Amygdala (tissue), 56 donors: Measurements from ENCODE around the gene HLCS.

Source experiments
- DNase-seq, 56 donors: peaks; one replicate each; lab custom pipeline; 2025; lab: John Stamatoyannopoulos, UW

Gene HLCS

DNA sequence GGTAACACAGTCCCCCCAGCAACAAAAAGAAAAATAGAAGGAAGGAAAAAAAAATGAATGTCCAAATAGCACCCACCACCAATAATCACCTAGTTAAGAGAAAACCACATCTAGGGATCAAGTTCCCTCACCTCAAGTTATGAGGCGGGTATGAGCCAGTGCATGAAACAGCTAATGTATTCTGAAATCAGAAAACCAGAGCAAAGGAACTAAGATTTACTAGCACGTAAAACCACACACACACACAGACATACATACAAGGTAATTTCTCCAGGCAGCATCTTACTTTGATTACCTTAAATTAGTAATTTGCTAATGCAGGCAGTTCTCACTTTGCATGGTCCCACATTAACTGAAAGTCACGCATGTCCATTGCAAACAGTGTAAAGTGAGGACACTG is 109.8 kb downstream of the HLCS start:
- DNase-seq, result no peak

DNA sequence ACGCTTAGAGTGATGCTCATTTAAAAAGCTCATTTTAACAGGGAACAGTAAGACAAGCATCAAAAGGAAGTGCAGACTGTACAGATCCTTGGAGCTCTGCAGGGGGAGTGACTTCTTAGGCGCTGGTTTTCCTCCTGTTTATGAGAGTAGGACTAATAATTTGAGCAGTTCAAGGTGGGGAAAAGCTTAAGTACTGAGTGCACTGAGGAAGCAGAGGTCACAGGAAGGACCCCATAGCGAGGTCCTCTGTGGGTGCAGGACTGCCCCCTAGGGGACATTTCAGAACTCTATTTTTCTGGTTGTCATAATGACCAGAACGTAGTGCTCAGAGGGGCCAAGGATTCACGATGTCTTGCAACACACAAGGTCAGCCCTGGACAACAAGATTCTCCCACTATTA is 112.1 kb downstream of the HLCS start:
- peak in 27 of 56 donors; percentile 5 to 77 (median 32) for DNase-seq

DNA sequence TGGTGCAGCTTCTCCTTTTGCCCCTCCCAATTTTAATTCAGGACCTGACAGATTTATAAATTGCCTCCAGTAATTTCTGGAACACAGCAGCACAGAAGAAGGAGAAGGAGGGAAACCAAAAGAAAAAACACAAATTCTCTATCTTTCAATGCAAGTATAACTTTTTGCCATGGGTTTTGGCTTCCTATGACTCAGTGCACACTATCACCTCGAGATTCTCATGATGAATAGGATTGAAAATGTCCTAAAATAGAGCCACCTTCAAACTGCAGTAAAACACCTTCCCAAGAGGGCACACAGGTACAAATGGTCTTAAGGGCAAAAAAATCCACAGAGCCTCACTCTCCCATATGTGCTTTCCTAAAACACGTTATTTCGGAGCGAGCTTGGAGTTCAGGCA is 113.6 kb downstream of the HLCS start:
- DNase-seq, result no peak

DNA sequence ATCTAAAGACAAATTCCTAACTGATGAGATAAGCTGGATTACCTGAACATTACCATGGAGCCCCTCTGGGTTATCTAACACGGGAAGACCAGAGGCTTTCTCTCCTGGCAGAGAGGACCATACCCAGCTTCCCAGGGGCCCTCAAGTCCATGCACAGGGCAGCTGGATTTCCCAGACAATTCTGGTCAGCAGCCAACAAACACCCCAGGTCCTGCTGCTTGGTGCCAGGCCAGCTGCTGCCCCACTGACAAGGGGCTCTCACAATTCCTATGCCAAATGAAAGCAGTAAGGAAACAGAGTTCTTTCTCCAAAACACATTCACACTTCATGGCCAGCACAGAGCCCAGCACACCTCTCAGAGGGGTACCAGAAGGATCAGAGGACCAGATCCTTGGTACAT is 114.2 kb downstream of the HLCS start:
- DNase-seq, result peak in 6 of 56 donors; percentile 3 to 49 (median 8)

DNA sequence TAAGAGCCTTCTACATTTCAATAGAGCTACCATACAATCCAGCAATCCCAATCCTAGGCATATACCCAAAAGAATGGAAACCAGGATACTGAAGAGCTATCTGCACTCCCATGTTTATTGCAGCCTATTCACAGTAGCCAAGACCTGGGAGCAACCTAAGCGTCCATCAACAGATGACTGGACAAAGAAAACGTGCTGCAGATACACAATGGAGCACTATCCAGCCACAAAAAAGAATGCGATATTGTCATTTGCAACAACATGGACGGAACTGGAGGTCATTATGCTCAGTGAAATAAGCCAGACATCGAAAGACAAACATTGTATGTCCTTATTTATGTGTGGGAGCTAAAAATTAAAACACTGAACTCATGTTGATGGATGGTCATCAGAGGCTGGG is 115.3 kb downstream of the HLCS start:
- DNase-seq, result peak in 1 of 56 donors; percentile 3

DNA sequence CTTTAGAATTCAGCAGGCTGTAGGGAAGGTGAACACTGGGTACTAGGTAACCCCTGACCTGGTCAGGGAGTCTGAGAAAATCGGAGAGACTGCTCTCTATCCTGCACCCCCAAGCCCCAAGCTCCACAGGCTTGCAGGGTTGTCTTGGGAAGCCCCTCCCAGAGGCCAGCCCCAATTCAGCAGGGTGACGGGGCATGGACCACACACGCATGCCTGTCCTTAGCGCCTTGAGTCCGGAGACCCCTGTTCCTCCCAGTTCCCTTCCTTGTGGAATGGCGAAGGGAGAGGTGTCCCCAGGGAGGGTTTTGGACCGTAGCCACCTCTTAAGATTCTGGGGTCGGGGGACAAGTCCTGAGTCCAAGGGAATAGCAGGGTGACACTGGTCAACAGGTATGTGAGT is 116.1 kb downstream of the HLCS start:
- DNase-seq, result no peak

DNA sequence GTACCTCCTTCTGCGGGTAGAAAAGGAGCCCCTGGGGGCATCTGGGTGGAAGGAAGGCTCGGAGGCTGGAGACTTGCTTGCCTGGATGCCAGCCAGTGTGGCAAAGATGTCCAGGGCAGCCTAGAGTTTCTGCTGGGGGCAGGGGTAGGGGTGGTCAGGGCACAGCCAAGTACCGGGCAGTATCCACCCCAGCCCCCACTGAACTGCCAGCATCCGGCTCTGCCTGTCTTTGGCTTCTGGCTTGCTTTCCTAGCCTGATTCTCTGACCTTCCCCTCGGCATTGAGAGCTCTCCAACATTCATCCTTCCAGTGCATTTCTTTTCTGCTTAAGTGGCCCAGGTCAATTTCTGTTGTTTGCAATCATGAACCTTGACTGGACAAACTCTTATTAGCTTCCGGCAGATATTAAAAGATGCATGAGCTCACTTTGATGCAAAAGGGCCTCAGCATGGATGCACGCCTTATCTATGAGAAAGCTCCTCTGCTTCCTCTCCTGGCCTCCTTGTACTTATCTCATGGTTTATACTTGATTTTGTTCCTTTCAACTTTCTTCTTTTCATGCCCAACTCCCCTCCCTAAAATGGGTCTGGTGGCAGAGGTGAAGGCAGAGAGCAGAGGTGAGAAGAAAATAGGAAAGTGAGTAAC is 116.9 kb downstream of the HLCS start:
- DNase-seq, result peak in 21 of 56 donors; percentile 5 to 56 (median 19)

DNA sequence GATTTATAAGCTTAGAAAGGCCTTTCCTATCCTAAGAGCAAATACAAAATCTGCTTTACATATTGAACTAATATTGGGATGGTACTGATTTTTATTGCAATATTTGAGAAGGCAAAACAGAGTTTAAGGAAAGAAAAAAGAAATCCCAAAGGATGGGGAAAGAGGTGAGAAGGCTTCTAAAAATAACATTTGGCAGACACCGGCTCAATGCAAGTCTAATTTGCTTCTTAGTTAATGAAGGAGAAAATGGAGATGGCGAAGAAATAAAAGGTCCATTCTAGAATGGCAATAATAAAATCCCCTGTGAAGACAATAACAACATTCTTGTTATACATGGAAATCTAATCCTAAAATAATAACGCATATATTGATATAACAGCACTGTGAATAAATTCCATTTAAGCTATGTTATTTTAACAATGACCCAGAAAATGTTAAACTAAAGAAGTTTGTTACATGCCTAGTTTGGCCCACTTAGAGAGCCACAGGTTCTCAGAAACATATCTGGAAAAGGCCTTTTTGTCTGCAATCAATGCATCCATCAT is 117.7 kb downstream of the HLCS start:
- DNase-seq, result no peak

DNA sequence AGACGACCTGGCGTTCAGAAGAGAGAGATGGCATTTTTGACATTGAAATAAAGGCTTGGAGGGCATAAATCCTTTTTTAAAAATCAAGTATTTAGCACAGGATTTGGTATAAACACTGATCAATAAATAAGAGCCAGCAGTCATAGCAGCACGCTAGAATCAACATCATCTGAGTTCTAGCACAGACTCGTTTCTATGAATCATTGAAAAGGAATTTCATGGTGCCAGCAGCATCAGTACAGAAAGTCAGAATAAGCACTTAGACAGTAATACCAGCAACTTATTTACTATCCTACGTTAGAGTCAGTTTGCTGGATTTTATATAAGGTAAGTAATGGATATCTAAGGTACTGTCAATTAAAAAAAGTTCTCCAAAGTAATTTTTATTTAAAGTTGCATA is 119.3 kb downstream of the HLCS start:
- DNase-seq, result no peak

DNA sequence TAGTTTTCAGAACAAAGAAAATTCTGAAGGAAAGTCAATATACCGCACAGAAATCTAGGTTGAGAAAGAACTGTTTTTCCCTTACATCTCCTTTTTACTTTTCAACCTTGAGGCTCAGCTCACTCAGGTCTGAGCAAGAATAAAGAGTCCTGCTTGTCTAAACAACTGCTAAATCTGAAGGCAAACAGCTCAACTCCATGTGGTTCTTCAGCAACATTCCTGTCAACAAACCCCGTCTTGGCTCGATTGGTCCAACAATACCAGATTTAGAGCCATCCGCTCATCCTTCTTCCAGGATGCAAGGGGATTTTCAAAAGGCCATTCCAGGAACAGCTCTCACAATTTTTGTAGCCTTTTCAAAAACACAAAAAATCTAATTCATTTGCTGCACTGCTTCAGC is 119.8 kb downstream of the HLCS start:
- no peak for DNase-seq

DNA sequence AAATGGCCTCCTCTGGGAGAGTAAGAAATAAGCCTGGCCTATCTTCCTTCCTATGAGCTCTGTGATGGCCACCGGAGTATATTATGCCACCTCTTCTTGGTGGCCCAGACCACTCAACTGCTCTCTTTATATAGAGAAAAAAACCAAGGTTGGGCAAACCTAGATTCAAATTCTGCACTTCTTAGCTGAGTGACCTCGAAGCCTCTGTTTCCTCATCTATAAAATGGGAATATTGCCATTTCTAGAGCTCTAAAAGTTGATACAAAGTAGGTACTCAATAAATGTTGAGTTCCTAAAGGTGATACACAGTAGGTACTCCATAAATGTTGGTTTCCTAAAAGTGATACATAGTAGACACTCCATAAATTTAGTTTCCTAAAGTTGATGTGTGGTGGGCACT is 120.7 kb downstream of the HLCS start:
- DNase-seq, result no peak

DNA sequence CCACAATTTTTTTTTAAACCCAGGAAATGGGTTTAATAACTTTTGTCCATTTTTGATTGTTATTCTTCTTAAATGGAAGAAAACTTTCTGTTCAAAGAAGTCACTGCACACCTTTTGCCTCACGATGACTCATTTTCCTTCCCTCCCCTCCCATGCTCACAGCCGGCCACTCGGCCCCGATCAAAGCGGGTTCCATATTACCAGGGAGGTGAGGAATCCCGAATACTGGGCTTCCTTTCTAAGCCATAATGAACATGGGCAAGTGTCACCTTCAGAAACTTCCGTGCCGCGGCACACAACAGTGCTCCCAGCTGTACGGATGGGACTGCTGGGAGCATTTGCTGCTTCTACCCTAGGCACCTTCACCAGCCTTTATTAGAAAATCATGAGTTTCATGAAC is 121.4 kb downstream of the HLCS start:
- DNase-seq, result no peak

DNA sequence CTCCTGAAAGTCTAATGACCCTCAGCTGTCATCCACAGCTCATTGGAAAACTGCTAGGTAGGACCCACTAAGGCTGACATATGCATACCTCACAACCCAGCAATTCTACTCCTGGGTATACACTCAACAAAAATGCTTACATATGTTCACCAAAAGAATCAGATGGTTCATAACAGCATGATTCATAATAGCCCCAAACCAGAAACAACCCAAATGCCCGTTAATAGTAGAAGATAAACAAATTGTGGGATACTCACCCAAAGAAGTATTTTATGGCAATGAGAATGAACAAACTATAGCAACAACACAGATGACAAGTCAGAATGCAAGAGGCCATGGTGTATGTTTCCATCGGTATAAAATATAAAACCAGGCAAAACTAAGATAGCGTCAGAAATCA is 124.6 kb downstream of the HLCS start:
- DNase-seq, result no peak

DNA sequence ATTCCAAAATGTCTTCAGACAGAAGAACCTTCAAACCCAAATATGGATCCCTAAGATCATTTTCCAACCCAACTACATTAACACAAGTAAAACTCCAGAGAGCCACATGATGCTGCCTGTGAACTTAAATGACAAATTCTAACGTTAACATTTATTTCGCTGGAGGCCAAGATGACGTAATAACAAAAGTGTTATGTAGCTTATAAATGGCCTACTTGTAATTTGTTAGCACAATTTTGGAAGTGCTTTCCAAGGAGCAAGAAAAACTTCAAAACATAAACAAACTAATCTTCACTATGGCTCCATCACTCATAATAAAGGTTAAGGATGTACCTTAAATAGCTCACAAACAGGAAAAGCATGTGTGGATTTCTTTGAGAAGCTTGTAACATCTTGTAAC is 126.7 kb downstream of the HLCS start:
- no peak for DNase-seq

DNA sequence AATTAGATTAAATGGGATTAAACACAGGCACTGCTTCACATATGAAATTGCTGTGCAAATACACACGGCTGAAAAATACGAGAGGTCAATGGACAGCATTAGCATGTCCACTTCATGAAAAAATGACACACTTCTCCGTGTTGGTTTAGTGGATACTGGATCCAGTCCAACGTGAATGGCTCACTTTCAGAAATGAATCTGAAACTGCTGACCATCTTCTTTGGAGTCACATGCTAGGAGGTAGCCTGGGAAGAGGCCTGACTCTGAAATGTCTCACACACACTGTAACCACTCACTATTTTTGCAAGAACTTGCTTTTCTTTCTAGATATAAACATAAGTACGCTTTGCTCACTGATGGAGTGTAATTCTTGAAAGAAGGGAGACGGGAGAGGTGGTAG is 127.3 kb downstream of the HLCS start:
- DNase-seq, result no peak

DNA sequence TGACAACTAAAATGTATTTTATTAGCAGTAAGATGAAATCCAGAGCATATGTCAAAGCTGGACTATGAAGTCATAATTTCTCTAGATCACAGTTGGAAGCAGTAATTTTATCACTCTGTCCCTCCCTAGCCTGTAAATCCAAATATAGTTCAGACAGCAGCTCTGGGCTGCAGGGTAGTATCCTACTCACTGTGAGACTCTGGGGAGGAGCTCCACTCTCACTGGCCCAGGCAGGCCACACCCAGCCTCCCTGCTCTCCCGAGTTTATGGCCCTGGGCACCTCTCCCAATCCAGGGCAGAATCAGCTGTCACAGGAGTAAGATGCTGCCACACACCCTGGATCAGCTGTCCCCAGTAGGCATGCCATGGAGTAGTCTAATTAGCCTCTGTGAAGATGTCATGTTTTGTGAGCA is 131.1 kb downstream of the HLCS start:
- DNase-seq, result no peak

DNA sequence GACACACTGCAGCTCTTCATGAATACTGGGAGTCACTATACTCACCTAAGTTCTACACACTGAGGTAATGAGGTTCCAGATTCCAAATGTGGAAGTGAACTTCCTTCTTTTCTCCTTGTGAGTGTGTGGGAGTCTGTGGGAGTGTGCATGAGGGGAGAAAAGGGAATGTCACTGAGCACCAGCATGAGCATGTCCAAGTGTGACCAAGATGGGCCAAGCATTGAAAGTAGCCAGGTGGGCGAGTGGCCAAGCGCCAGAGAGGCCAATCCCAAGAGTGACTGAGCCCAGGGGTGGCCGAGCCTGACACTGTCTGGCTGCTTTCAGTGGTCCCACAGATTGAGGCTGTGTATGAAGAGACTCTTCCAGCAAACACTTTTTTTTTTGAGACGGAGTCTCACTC is 132.3 kb downstream of the HLCS start:
- DNase-seq, result no peak

DNA sequence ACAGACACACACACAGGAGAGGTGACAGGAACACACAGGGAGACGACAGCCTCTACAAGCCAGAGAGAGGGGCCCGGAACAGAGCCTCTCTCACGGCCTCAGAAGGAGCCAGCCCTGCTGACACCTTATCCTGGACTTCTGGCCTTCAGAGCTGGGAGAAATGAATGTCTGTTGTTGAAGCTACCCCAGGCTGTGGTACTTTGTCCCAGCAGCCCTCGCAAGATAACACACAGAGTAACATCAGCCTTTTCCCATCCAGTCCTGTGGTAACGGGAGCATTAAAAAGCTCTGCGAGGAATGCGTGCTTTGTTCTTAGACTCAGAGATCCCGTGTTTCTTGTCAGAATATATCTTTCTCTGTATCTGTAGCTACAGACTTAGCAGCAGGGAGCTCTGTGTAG is 136.4 kb downstream of the HLCS start:
- no peak for DNase-seq

DNA sequence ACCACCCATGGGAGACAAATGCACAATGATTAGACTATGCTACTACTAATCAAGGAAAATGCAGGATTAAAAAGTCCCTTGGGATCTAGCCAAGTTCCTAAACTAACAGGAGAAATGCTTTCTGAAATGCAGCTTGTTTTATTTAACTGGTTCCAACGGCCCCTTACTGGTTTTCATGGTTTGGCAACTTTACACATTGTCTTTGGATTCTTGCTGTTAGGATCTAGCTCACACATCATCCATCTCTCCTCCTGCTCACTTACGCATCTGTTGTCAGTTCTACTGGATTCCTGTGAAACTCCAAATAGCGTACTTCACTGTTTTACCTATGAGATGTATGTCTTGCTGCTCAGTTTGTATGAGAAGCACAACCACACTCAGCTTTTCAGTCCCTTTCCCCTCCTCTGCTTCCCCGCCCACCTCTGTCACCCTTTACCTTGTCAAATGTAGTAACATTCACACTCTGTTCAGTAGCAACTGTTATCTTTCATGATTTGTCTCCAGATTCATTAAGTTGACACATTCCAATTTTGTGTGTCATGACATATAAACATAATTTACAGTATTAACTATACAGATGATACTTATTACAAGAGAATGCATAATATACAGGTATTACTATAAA is 137.5 kb downstream of the HLCS start:
- no peak for DNase-seq

DNA sequence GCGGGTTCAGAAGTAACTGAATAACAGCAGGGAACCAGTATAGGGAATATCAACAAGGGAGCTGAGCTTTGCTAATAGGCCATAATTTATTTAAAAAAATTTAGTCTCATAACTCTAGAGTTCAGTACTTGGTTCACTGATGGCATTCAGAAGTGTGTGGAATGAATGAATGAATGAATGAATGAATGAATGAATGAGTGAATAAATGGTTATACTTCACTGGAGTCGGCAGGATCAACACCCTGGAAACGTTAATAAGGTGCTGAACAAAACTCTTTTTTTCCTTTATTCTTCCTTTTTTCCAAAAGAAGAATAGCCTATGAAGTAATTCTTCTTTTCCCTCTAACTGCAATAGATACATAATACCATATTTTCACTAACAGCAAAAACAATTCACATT is 138.3 kb downstream of the HLCS start:
- DNase-seq, result no peak

DNA sequence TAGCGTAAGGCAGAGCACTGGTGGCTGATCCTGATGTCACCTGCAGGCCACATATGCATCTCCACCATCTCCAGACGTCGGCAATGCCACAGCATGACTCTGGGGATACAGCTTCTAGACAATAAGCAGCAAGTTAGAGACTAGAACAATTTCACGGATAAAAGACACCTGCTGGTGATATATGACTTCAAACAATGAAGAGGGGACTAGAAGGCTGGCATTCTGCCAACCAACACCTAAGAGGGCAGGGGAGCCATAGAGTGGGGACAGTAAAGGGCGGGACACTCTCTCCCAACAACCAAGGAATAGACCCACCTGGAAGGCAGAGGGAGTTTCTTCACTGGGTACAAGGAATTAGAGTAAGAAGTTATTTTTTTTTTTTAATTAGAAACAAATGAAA is 140.8 kb downstream of the HLCS start:
- DNase-seq, result no peak

DNA sequence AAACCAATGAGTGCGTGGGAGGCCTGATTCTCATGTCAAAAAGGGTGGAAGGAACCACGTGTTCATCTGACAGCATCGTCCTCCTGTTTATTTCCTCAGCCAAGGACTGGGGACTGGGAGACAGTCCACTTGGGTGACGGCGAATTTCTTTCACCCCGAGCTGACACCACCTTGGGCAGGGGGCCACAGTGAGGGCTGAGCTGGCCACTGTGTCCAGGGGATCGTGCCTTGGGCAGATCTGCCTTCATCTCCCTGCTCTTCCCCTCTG is 145.5 kb downstream of the HLCS start:
- DNase-seq, result peak in 1 of 56 donors; percentile 34
